Mesodermal cell (in vitro differentiated cells): ENCODE measurements around the gene MCM7.

Experiments
- H3K27ac ChIP-seq: 2 replicates; pipeline ENCODE4 v1.7.0; 2013; ENCODE audit warnings: mild to moderate bottlenecking, low read depth, low read length, moderate library complexity; ENCODE audit not compliant: severe bottlenecking
- H3K36me3 ChIP-seq: 2 replicates; pipeline ENCODE4 v1.7.1; 2013; ENCODE audit warnings: mild to moderate bottlenecking, low read length, moderate library complexity; ENCODE audit not compliant: control insufficient read depth, insufficient read depth
- H3K4me1 ChIP-seq: one replicate; pipeline ENCODE4 v1.7.1; 2013; ENCODE audit warnings: mild to moderate bottlenecking, low read length; ENCODE audit not compliant: insufficient read depth, control insufficient read depth, poor library complexity, severe bottlenecking
- H3K4me3 ChIP-seq: 2 replicates; pipeline ENCODE4 v1.7.0; 2013; ENCODE audit warnings: low read length, control low read depth, mild to moderate bottlenecking; ENCODE audit not compliant: insufficient read depth, poor library complexity, severe bottlenecking; ENCODE audit errors: extremely low read depth
- H3K9me3 ChIP-seq: 2 replicates; pipeline ENCODE4 v1.7.1; 2013; ENCODE audit warnings: mild to moderate bottlenecking, low read length, moderate library complexity; ENCODE audit not compliant: control insufficient read depth
- WGBS, 2 experiments: methylation state at CpG; one replicate each; pipeline ENCODE4 v1.1.5; 2013; ENCODE audit warnings: missing lambda C conversion rate in 2 of 2; ENCODE audit not compliant: insufficient coverage in 2 of 2; 5-methylcytosine and 5-hydroxymethylcytosine counted together

MCM7 gene

GRCh38 chr7:100120733-100121036, 19.5 kb upstream of the MCM7 start:
- H3K4me1 ChIP-seq, result peaks cover 3% of the 10 kb centered on the region
- peak overlapping the region; percentile 93 for H3K4me3 ChIP-seq
- no peak overlapping the region for H3K27ac ChIP-seq
- H3K36me3 ChIP-seq, result peaks cover 47% of the 10 kb centered on the region
- H3K9me3 ChIP-seq, result no peaks in the 10 kb centered on the region
- WGBS, 2 experiments, result 55 to 67% methylated on average over 1 of the region's 1 CpG

DNA sequence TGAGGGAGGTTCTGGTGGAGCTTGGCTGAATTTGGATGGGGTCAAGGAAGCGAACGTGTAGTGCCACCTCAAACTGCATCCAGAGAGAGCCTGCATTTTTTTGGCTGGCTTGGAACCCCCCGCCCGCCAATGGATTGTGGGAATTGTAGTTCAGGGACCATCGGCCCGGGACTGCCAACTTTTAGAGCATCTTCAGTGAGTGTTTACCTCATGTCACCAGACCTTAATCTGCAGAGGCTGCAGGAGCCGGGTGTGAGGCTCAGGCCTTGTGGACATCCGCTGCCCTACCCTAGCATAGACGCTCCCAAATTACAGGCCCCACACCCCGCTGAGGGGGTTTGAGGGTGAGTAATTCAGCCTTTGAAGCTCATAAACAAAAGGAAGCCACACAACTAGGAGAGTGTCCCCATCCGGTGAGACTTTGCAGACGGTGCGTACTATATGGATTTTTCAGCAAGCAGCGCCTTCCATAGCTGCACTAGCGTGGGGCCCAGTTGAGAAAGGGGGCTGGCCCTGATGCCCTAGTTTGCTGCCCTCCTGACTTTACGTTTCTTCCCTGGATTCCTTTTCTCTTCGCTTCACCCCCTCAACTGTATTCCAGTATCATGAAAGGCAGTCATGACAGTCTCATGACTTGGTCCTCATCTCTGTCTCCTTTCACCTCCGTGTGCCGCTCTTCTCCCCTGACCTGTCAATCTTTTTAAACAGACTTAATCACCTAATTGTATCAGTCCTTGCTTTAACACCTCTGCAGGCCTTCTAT, 19.0 kb upstream of the MCM7 start:
- Histone ChIP-seq H3K9me3 (no peaks in the 10 kb centered on the region), H3K4me1 (peaks cover 3% of the 10 kb centered on the region), H3K36me3 (peaks cover 45% of the 10 kb centered on the region), H3K27ac (peak overlapping the region; percentile 99), H3K4me3 (peak overlapping the region; percentile 93)
- WGBS, 2 experiments, result 16 to 22% methylated on average over 13 to 16 of the region's 19 CpGs

DNA sequence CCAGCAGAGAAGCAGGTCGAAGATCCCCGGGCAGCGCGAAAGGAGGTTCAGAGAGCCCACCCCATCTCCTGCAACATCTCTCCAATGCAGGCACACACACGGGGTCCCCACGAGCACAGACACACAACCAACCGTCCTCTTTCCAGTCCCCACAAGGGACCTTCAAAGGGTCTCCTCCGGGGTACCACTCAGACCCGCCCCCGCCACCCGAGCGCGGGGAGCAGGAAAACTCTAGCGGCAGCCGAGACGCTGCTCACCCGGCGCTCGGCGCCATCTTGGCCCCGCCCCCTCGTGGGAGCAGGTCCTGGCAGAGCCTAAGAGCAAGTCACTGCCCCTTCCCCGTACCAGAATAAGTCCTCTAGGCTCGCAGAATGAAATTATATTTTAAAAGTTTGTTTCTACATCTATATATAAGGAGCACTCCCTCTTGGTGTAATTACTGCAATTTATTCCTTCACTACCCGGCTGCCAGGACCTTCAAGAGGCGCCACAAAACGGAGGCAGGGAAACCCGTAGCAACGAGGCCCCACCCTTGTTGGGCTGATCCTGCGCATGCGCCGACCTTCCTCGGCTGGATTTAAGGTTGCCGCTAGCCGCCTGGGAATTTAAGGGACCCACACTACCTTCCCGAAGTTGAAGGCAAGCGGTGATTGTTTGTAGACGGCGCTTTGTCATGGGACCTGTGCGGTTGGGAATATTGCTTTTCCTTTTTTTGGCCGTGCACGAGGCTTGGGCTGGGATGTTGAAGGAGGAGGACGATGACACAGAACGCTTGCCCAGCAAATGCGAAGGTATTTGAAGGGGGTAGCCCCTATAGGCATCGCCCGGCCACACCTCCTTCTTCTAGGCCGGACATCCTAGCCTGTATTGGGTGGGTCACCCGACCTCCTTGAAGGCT, 18.1 kb upstream of the MCM7 start, which contains the start of the genes CNPY4 and TAF6:
Gene CNPY4 (plus strand): TSS at position 563 of the 898 bp plus-strand sequence. CDS start 111 bp downstream, at position 674.
Gene TAF6 (minus strand): TSS at position 287 of the 898 bp plus-strand sequence. CDS start 5,149 bp downstream, outside the sequence.
- H3K27ac ChIP-seq, result peak within 1 kb of the TSS; percentile 99
- H3K4me3 ChIP-seq, result peak within 1 kb of the TSS; percentile 93
- no peaks in the 10 kb centered on the region for H3K9me3 ChIP-seq
- peaks cover 3% of the 10 kb centered on the region for H3K4me1 ChIP-seq
- peaks cover 41% of the 10 kb centered on the region for H3K36me3 ChIP-seq
- 0% methylated on average over 20 to 28 of the region's 49 CpGs for WGBS, 2 experiments

- H3K27ac ChIP-seq, result peak overlapping the region; percentile 99
- peak overlapping the region; percentile 93 for H3K4me3 ChIP-seq
- WGBS, 2 experiments, result 14 to 19% methylated on average over 15 of the region's 18 CpGs
- H3K36me3 ChIP-seq, result peaks cover 42% of the 10 kb centered on the region
- H3K4me1 ChIP-seq, result peaks cover 3% of the 10 kb centered on the region
- no peaks in the 10 kb centered on the region for H3K9me3 ChIP-seq
These were observed 17.3 kb upstream of the MCM7 start for GRCh38 chr7:100118388-100119071.

DNA sequence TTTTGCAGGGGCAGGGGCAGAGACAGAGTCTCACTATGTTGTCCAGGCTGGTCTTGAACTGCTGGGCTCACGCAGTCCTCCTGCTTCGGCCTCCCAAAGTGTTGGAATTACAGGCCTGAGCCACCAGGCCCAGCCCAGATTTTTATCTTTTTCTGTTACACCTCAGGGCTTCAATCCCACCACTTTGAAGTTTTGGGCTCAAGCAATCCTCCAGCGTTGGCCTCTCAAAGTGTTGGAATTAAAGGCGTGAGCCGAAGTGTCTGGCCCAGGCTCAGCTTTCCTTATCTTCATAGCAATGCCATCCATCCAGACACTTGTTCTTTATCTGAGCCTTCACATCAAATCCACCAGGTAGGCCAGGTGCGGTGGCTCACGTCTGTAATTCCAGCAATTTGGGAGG, 13.8 kb upstream of the MCM7 start:
- Histone ChIP-seq H3K9me3 (no peaks in the 10 kb centered on the region), H3K36me3 (peaks cover 60% of the 10 kb centered on the region), H3K27ac (no peak overlapping the region), H3K4me1 (no peaks in the 10 kb centered on the region), H3K4me3 (no peak overlapping the region)
- WGBS, 2 experiments, result 91 to 95% methylated on average over 7 of the region's 7 CpGs

- Histone ChIP-seq H3K4me3 (no peak overlapping the region), H3K36me3 (peaks cover 86% of the 10 kb centered on the region), H3K27ac (no peak overlapping the region), H3K4me1 (peaks cover 8% of the 10 kb centered on the region), H3K9me3 (no peaks in the 10 kb centered on the region)
- WGBS, 2 experiments, result 88 to 90% methylated on average over 5 to 10 of the region's 13 CpGs
These were observed 10.7 kb upstream of the MCM7 start for GRCh38 chr7:100111914-100112313.

DNA sequence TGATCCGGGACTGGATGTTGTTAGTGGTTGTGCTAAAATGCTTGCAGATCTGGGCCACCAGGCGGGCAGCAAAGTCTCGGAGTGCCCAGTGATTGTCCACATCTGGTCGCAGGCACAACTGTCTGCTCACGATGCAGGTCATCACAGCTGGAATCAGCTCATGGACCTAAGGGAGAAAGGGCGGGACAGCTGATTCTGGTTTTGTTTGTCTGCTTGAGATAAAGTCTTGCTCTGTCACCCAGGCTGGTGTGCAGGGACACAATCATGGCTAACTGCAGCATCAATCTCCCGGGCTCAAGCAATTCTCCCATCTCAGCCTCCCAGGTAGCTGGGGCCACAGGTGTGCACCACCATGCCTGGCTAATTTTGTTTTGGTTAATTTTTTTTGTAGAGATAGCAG, 10.0 kb upstream of the MCM7 start:
- Histone ChIP-seq H3K4me3 (no peak overlapping the region), H3K9me3 (no peaks in the 10 kb centered on the region), H3K4me1 (peaks cover 8% of the 10 kb centered on the region), H3K36me3 (peaks cover 83% of the 10 kb centered on the region), H3K27ac (no peak overlapping the region)
- 95 to 96% methylated on average over 6 of the region's 7 CpGs for WGBS, 2 experiments

GRCh38 chr7:100109521-100110163, 8.4 kb upstream of the MCM7 start:
- Histone ChIP-seq H3K36me3 (peaks cover 87% of the 10 kb centered on the region), H3K4me1 (peaks cover 8% of the 10 kb centered on the region), H3K27ac (no peak overlapping the region), H3K9me3 (no peaks in the 10 kb centered on the region), H3K4me3 (no peak overlapping the region)
- WGBS, 2 experiments, result 87 to 89% methylated on average over 11 of the region's 12 CpGs

DNA sequence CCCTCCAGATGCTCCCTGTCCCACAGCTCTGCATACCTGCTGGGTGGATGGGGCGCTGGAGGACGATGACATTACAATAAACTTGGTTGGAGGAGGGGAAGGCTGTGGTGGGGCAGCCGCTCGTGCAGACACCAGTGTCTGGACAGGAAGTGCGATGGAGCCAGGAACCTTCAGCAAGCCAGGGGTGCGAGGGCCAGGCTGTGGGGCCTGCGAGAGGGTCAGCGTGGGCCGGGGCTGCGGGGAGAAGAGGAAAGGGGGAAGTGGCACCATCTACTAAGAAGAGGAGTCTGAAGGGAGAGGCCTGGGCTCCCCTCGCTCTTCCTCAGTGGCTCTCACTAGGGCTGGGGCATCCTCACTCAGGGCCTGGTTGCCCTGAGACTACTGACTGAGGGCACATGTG, 6.7 kb upstream of the MCM7 start:
- Histone ChIP-seq H3K36me3 (peaks cover 87% of the 10 kb centered on the region), H3K27ac (no peak overlapping the region), H3K4me3 (no peak overlapping the region), H3K4me1 (peaks cover 13% of the 10 kb centered on the region), H3K9me3 (no peaks in the 10 kb centered on the region)
- 92 to 93% methylated on average over 10 to 11 of the region's 11 CpGs for WGBS, 2 experiments

DNA sequence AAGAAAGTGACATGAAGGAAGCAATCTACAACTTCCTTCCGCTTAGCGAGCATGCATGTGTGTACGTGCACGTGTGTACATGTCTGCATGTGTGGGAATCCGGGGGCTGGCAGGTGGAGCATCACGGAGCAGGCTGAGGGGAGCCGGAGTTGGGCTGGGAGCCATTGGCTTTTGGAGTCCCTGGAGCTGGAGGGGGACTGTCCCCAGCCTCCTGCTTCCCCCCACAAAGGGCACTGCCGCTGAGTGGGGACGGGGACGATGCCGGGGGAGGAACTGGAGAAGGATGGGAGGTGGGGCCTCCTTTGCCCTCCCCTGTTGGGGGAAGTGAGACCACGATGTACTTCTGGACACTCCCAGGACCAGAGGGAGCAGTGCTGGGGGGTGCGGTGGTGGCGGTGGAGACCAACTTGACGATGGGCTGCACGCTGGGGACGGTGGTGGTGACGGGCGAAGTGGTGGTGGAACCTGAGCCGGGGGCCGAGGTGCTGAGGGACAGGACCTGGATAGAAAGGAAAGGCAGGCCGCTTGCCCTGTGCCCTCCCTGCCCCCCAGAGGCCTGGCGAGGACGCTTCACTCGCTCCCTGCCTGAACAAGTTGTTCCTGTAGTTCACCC, 6.0 kb upstream of the MCM7 start:
- Histone ChIP-seq H3K4me3 (no peak overlapping the region), H3K36me3 (peaks cover 84% of the 10 kb centered on the region)

More for the DNA sequence above, 6.0 kb upstream of the MCM7 start:
- Histone ChIP-seq H3K9me3 (no peaks in the 10 kb centered on the region), H3K4me1 (peaks cover 16% of the 10 kb centered on the region), H3K27ac (no peak overlapping the region)
- 93 to 96% methylated on average over 19 to 21 of the region's 25 CpGs for WGBS, 2 experiments
